GM15510 (cell line): ENCODE measurements around the gene SLC6A7.

Source experiments
- POLR2A ChIP-seq: IDR thresholded peaks from 3 replicates; pipeline ENCODE4 v1.6.1; 2011; ENCODE audit warnings: borderline replicate concordance; ENCODE audit not compliant: insufficient read length; ENCODE audit errors: extremely low read depth

The SLC6A7 gene

GRCh38 chr5:150243590-150243989, 53.7 kb downstream of the SLC6A7 start:
- no peak for TF ChIP-seq POLR2A

GRCh38 chr5:150244209-150244608, 54.3 kb downstream of the SLC6A7 start:
- TF ChIP-seq POLR2A = no peak

- no peak for TF ChIP-seq POLR2A
These were observed 55.4 kb downstream of the SLC6A7 start for GRCh38 chr5:150245111-150245789.

GRCh38 chr5:150245808-150246207, 55.9 kb downstream of the SLC6A7 start:
- no peak for TF ChIP-seq POLR2A

- TF ChIP-seq POLR2A = no peak
These were observed 56.6 kb downstream of the SLC6A7 start for GRCh38 chr5:150246429-150246828.

GRCh38 chr5:150246835-150247234, 57.0 kb downstream of the SLC6A7 start:
- no peak for TF ChIP-seq POLR2A

- TF ChIP-seq POLR2A = no peak
These were observed 57.9 kb downstream of the SLC6A7 start for GRCh38 chr5:150247726-150248125.

GRCh38 chr5:150248946-150249345, 59.1 kb downstream of the SLC6A7 start:
- TF ChIP-seq POLR2A = no peak

GRCh38 chr5:150249744-150250143, 59.9 kb downstream of the SLC6A7 start:
- TF ChIP-seq POLR2A = no peak

GRCh38 chr5:150251504-150251903, 61.6 kb downstream of the SLC6A7 start:
- TF ChIP-seq POLR2A = no peak

- TF ChIP-seq POLR2A = no peak
These were observed 62.6 kb downstream of the SLC6A7 start for GRCh38 chr5:150252489-150252888.

GRCh38 chr5:150253416-150254208, 63.8 kb downstream of the SLC6A7 start:
- no peak for TF ChIP-seq POLR2A

GRCh38 chr5:150254363-150254762, 64.5 kb downstream of the SLC6A7 start:
- no peak for TF ChIP-seq POLR2A

- TF ChIP-seq POLR2A = no peak
These were observed 64.9 kb downstream of the SLC6A7 start for GRCh38 chr5:150254774-150255173.

- TF ChIP-seq POLR2A = no peak
These were observed 66.0 kb downstream of the SLC6A7 start for GRCh38 chr5:150255659-150256409.
